PFSK-1 (cell line): ENCODE results near the gene CCNYL1.

Experiments used
- FOXP2 ChIP-seq: optimal IDR thresholded peaks from 2 replicates; pipeline ENCODE3; 2011; ENCODE audit warnings: borderline replicate concordance, control low read depth, inconsistent platforms; ENCODE audit not compliant: insufficient read depth; ENCODE audit errors: extremely low read length, extremely low read depth
- POLR2AphosphoS5 ChIP-seq: IDR thresholded peaks from 2 replicates; pipeline ENCODE4 v1.6.1; 2012; ENCODE audit warnings: low read depth, mild to moderate bottlenecking, control low read depth, low read length, moderate library complexity
- REST ChIP-seq, 2 experiments: IDR thresholded peaks; 2 replicates each; pipeline versions ENCODE4 v1.6.1 to v1.8.0; 2011 to 2012; ENCODE audit warnings: low read depth in 2 of 2, low read length in 2 of 2, control low read depth in 1 of 2, inconsistent platforms in 1 of 2, mild to moderate bottlenecking in 1 of 2, moderate library complexity in 1 of 2; ENCODE audit not compliant: insufficient read depth in 1 of 2
- SIN3A ChIP-seq: IDR thresholded peaks from 2 replicates; pipeline ENCODE4 v1.6.1; 2012; ENCODE audit warnings: mild to moderate bottlenecking, low read length, moderate library complexity, borderline replicate concordance; ENCODE audit not compliant: insufficient read depth
- TAF1 ChIP-seq: IDR thresholded peaks from 2 replicates; pipeline ENCODE4 v1.6.1; 2012; ENCODE audit warnings: low read length, control low read depth, borderline replicate concordance; ENCODE audit not compliant: insufficient read depth

GRCh38 chr2:207731138-207731537, 19.7 kb downstream of the CCNYL1 start:
- TF ChIP-seq SIN3A: no peak
- no peak for TF ChIP-seq REST (IDR thresholded peaks at IDR 0.05; ENCODE audit: insufficient read depth in 1 of 2, low read depth in 2 of 2, low read length in 2 of 2)
- TF ChIP-seq POLR2AphosphoS5: no peak
- TF ChIP-seq FOXP2: no peak
- no peak for TF ChIP-seq TAF1
